ENCODE measurements around the gene ATP5F1D.

- no peak for TF ChIP-seq GATA3 (IDR thresholded peaks at IDR 0.05; ENCODE audit: low read depth, low read length)
- TF ChIP-seq GATA2 (IDR thresholded peaks at IDR 0.05; ENCODE audit: low read depth, low read length) = no peak
Measured at GRCh38 chr19:1282588-1283206, 41.1 kb downstream of the ATP5F1D start.

All from SH-SY5Y (cell line).